IPS-11a (cell line): ENCODE measurements around the gene KIF18B.

Source experiments
- H3K4me3 ChIP-seq: one replicate; pipeline ENCODE4 v1.5.1; 2013; ENCODE audit warnings: low read depth, low read length, control low read depth

Gene KIF18B

GRCh38 chr17:44941712-44942331 lies 5.8 kb downstream of the KIF18B start:
- H3K4me3 ChIP-seq = no peak overlapping the region

- H3K4me3 ChIP-seq = no peak overlapping the region
Observed at GRCh38 chr17:44940768-44941167, 6.8 kb downstream of the KIF18B start.

GRCh38 chr17:44940317-44940716 lies 7.3 kb downstream of the KIF18B start:
- no peak overlapping the region for H3K4me3 ChIP-seq

GRCh38 chr17:44935116-44935515 lies 12.5 kb downstream of the KIF18B start:
- no peak overlapping the region for H3K4me3 ChIP-seq

- no peak overlapping the region for H3K4me3 ChIP-seq
Observed at GRCh38 chr17:44934745-44935105, 12.8 kb downstream of the KIF18B start.

GRCh38 chr17:44933824-44934744 lies 13.5 kb downstream of the KIF18B start:
- no peak overlapping the region for H3K4me3 ChIP-seq

- H3K4me3 ChIP-seq = no peak overlapping the region
Observed at GRCh38 chr17:44932787-44933097, 14.8 kb downstream of the KIF18B start.

- no peak overlapping the region for H3K4me3 ChIP-seq
Observed at GRCh38 chr17:44932096-44932786, 15.3 kb downstream of the KIF18B start.

GRCh38 chr17:44931376-44931775 lies 16.2 kb downstream of the KIF18B start:
- H3K4me3 ChIP-seq = no peak overlapping the region

GRCh38 chr17:44930667-44931066 lies 16.9 kb downstream of the KIF18B start:
- H3K4me3 ChIP-seq = no peak overlapping the region

- H3K4me3 ChIP-seq = no peak overlapping the region
Observed at GRCh38 chr17:44928950-44929720, 18.4 kb downstream of the KIF18B start.

GRCh38 chr17:44928136-44928535 lies 19.4 kb downstream of the KIF18B start:
- no peak overlapping the region for H3K4me3 ChIP-seq

GRCh38 chr17:44927696-44928095 lies 19.9 kb downstream of the KIF18B start:
- no peak overlapping the region for H3K4me3 ChIP-seq

GRCh38 chr17:44926821-44927525 lies 20.6 kb downstream of the KIF18B start:
- H3K4me3 ChIP-seq = no peak overlapping the region

- no peak overlapping the region for H3K4me3 ChIP-seq
Observed at GRCh38 chr17:44925731-44926697, 21.6 kb downstream of the KIF18B start.

- H3K4me3 ChIP-seq = no peak overlapping the region
Observed at GRCh38 chr17:44924107-44924544, 23.4 kb downstream of the KIF18B start.

- no peak overlapping the region for H3K4me3 ChIP-seq
Observed at GRCh38 chr17:44922746-44923470, 24.7 kb downstream of the KIF18B start.

GRCh38 chr17:44922136-44922535 lies 25.4 kb downstream of the KIF18B start:
- no peak overlapping the region for H3K4me3 ChIP-seq
